Stimulated activated CD4-positive, alpha-beta T cell treated with anti-CD3 and anti-CD28 coated beads, Interleukin-12 subunit alpha, Interleukin-12 subunit beta, amount 100 ng/mL, for 48 hours (primary cell): Measurements from ENCODE around the gene ARL8B.

Experiments
- DNase-seq, 3 donors: peaks; one replicate each; pipeline ENCODE4 v3.0.0-alpha.2; 2020; ENCODE audit warnings: low read depth in 2 of 3, low spot score in 1 of 3

ARL8B gene

DNA sequence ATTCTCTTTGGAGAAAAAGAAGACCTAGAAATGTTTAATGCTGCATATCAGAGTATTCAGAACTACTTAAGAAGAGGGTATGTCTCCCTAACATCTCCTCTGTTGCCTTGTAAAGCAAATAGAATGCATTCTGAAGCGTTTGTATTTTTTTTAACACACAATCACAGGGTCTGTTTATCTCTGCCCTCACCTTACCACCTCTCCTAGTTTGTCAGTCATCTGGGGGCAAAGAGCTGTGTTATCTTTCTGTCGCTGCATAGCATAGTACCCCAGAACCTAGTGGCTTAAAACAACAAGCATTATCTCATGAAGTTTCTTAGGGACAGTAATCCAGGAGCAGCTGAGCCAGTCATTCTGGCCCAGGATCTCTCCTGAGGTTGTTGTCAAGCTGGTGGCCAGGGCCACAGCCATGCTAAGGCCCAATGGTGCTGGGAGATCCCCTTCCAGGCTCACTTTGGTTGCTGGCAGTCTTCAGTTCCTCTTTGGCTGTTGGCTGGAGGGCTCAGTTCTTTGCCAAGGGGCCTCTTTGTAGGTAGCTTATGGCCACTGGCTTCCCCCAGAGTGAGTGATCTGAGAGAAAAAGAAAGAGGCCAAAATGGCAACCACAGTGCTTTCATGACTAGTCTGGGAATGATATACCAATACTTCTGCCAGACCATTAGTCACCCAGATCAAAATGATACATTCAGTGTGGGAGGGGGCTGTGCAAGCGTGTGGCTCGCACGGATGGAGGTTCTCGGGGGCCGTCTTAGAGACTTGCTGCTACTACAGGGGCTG, 83.3 kb downstream of the ARL8B start:
- peak in 1 of 3 donors; percentile 46 for DNase-seq

DNA sequence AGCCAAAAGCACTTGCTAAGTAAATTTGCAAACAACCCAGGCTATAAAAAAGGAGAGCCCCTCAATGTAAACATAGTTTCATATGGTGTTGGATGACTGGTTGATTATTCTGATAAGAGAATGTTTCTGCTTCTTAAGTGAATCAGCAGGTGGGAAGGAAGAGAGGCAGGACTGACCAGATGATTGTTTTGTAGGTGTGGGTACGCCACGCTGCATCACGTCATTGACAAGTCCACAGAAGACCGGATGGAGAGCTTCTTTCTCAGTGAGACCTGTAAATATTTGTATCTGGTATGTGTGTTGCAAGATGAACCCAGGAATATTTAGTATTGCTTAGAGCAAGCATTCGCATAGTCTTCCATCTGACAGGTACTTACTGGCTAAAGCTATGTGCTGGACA, 88.8 kb downstream of the ARL8B start:
- no peak for DNase-seq

DNA sequence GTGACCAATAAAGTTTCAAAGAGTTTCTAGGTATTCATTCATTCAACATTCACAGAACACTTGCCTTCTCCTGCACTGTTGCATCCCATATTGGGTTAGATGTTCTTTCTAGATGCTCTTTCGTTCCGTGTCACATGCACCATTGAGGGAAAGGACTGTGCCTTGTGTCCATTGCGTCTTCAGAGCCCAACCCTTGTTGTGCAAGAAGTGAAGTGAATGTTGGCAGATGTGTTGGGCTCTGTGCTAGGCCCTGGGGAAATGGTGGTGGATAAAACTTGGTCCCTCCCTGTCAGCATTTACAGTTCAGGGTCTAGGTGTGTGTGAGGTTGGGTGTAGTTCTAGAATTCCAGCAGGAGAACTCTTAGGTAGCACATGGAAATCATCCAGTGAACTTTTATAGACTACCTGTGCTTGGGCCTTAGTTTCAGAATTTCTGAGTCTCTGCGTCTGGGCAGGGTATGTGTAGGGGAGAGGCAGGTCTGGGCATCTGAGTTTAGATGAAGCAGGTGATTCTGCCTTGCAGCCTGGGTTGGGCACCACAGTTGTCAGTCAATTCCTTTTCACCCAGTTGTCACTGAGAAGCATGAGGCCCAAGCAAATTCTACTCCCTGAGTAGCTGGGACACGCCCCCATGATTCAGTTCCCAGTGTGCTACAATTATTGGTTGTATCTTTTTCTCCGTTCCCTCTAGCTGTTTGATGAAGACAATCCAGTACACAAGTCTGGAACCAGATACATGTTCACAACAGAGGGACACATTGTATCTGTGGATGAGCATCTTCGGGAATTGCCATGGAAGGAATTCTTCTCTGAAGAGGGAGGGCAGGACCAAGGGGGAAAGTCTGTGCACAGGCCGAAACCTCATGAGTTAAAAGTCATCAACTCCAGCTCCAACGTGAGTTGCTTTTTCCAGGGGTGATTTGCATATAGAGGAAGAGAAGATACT, 90.8 kb downstream of the ARL8B start:
- no peak for DNase-seq

DNA sequence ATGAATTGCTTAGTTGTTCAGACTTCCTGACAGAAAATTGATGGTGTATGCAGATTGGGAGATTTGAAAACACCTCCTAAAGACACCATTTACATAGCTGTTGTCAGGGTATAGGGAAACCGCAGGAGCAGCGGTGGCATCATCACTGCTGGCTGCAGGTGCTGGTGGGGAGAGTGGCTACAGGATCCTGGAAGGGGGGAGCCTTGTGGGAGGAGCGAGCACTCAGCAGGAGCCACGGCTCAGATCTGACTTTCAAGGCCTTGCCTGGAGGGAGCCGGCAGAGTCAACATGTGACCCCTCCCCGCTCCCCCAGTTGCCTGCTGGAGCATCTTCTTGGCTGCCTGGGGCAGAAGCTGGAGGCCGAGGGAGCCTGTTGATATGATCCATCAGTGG, 91.5 kb downstream of the ARL8B start:
- no peak for DNase-seq

- DNase-seq = no peak
Observed at GRCh38 chr3:5214352-5214751, 92.3 kb downstream of the ARL8B start.

DNA sequence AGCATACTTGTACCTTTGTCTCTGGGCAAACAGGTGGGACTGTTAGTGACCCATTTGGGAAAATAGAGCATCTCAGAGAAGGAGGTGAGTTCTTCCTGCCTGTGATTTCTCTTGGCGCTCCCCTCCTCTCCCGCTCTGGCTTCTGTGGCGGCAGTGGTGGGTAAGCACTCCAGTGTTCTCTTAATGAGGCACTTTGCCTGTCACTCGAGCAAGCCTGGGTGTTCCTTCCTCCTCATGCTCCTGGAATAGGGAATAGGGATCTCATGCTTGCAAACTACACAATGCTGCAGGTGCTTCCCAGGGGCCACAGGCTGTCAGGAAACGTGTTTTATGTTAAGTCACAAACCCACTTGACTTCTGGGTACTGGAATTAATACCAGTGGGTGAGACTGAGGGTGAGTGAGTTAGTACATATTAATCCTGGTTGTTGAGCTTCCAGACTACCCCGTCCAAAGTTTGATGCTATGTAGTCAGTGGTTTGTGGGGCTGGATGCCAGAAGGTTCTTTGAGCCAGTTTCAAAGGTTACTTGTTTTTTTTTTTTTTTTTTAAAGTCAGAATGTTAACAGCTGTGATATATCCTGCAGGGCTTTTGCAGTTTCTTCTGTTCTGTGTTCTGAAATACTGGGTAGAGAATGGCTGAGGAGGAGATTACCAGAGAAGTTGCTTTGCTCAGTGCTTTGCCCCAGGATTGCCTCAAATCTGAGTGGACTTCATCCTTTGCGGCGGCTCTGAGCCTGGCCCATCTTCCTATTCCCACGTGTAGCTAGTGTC, 95.9 kb downstream of the ARL8B start:
- DNase-seq = no peak

GRCh38 chr3:5218815-5219214, 96.7 kb downstream of the ARL8B start:
- no peak for DNase-seq

DNA sequence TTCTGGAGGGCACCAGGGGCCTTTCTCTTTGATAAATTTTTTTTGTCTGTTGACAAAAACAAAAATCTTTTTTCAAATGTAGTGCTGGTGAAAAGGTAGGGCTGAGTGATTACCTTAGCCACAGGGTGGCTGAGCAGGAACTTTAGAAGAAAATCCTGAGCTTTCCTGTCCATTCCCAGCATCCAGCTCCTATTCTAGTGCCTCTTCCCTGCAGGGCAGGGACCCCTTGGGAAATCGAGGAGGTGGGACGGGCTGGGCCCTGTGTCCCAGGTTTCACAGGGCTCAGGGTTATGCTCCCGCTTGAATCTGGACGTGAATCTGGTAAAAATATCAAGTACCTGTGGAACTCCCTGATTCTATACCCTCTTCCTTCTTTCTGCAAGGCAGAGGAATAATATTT, 97.1 kb downstream of the ARL8B start:
- DNase-seq = no peak

- DNase-seq = no peak
Observed at GRCh38 chr3:5220193-5220592, 98.1 kb downstream of the ARL8B start.

GRCh38 chr3:5220667-5221431, 98.8 kb downstream of the ARL8B start:
- no peak for DNase-seq

DNA sequence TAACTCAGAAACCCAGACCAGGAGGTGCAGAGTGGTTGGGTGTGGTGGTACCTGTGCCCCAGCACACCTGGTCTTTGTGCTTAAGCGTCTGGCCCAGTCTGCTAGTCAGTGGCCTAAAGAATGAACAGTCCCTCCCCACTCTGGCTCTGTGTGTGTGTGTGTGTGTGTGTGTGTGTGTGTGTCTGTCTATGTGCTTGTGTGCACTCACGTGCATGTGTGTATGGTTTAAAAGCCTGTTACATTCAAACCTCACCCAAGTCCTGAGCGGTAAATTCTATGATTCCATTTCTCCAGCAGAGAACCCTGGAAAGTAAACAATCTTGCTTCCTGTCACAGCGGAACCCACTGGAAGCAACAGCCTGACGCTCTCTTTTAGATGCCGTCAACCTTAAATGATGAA, 99.6 kb downstream of the ARL8B start:
- no peak for DNase-seq

- DNase-seq = no peak
Observed at GRCh38 chr3:5222283-5223005, 100.4 kb downstream of the ARL8B start.

DNA sequence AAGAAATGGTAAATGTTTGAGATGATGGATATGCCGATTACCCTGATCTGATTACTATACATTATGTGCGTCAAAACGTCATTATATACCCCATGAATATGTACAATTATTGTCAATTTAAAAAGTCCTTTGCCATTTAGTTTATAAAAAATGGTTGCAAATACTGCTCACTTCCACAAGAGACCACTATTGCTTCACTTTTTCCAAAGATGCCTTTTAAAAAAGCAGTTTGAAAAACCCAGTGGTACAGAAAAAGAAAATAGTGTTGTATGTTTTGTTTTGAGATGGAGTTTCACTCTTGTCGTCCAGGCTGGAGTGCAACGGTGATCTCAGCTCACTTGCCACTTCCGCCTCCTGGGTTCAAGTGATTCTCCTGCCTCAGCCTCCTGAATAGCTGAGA, 104.7 kb downstream of the ARL8B start:
- DNase-seq = no peak

GRCh38 chr3:5227812-5228211, 105.7 kb downstream of the ARL8B start:
- DNase-seq = no peak

DNA sequence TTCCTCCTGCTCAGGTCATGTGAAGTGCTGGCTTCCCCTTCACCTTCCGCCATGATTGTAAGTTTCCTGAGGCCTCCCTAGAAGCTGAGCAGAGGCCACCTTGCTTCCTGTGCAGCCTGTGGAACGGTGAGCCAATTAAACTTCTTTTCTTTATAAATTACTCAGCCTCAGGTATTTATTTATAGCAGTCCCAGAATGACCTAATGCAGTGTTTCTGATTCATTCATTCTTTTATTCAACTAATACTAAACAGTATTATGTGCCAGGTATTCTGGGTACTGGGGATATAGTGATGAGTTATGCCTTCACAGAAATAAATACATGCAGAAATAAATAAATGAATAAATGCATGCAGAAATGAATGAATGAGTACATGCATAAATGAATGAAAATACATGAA, 107.3 kb downstream of the ARL8B start:
- DNase-seq = no peak
